Adrenal gland (tissue), 12 donors: ENCODE data around the gene HAT1. TPM values are rescaled to one million over a fixed set of nuclear protein-coding genes. Genes with fewer than 3 reads are reported as not detected.

ENCODE experiments used
- DNase-seq, 7 donors: peaks; one replicate each; pipeline ENCODE4 v3.0.0-alpha.2; 2019 to 2020
- H3K27ac ChIP-seq, 5 donors: fragments of 200-600 bp; sonication (generic) in 4 of 5; 1 replicate in 3 of 5; 2 replicates in 2 of 5; pipeline versions ENCODE4 v1.5.1 to v1.8.0; 2016 to 2020; ENCODE audit warnings: mild to moderate bottlenecking in 1 of 5
- H3K27me3 ChIP-seq: fragments of 200-600 bp; 2 replicates; pipeline ENCODE4 v1.8.0; 2021
- H3K36me3 ChIP-seq, 2 donors: fragments of 200-600 bp; replicated peaks in 1 of 2; 1 replicate in 1 of 2; 2 replicates in 1 of 2; pipeline versions ENCODE4 v1.5.1 to v1.8.0; 2018 to 2022
- H3K4me1 ChIP-seq, 2 donors: fragments of 200-600 bp; replicated peaks in 1 of 2; 1 replicate in 1 of 2; 2 replicates in 1 of 2; pipeline versions ENCODE4 v1.5.1 to v1.8.0; 2018 to 2021
- H3K4me3 ChIP-seq, 4 donors: fragments of 200-600 bp; sonication (generic) in 3 of 4; one replicate each; pipeline ENCODE4 v1.5.1; 2016 to 2018
- H3K9me3 ChIP-seq, 3 donors: fragments of 200-600 bp; sonication (generic) in 1 of 3; replicated peaks in 1 of 3; 1 replicate in 2 of 3; 2 replicates in 1 of 3; pipeline versions ENCODE4 v1.5.1 to v1.8.0; 2016 to 2021
- CTCF ChIP-seq, 6 experiments: fragments of 450-650 bp in 4 of 6; fragments of 200-600 bp in 2 of 6; sonication (generic) in 1 of 6; IDR thresholded peaks; 1 replicate in 5 of 6; 2 replicates in 1 of 6; pipeline versions ENCODE4 v1.5.1 to v1.8.0; 2016 to 2021; ENCODE audit warnings: antibody characterized with exemption in 6 of 6, mild to moderate bottlenecking in 2 of 6, moderate library complexity in 1 of 6
- POLR2A ChIP-seq, 2 donors: fragments of 450-650 bp; IDR thresholded peaks; one replicate each; pipeline ENCODE4 v1.6.1; 2017; ENCODE audit warnings: antibody characterized with exemption in 2 of 2, mild to moderate bottlenecking in 2 of 2, moderate library complexity in 1 of 2
- WGBS, 4 donors: extraction: QIAGEN DNeasy Blood & Tissue Kit in 2 of 4; methylation state at CpG; one replicate each; pipeline versions ENCODE4 v1.1.5 to v1.1.7; 2013 to 2017; 5-methylcytosine and 5-hydroxymethylcytosine counted together
- intact Hi-C, 2 donors: fragments of 100-400 bp; cut with DNase I; formaldehyde crosslinking; loops; one replicate each; pipeline versions ENCODE4 v1.14.1 to v1.15.0; 2022 to 2023
- polyA plus RNA-seq, 3 donors: library from polyadenylated mRNA; stranded (reverse); fragments of 200-250 nt in 2 of 3; fragments of 350-450 nt in 1 of 3; fragmentation: Illumina TruSeq in 1 of 3; extraction: RNeasy Lipid Tissue Mini Kit (QIAGEN cat#74804) in 1 of 3; gene quantifications; one replicate each; pipeline ENCODE4 v1.2.3, GENCODE V29; 2013 to 2014
- total RNA-seq, 9 donors: library from RNA; depleted of rRNA in 4 of 9; stranded (reverse); fragments of >200 nt in 4 of 9; fragments of 120-200 nt in 1 of 9; fragmentation: NEBNext Ultra II Directional in 1 of 9; extraction: Animal tissue kit (Norgen Biotek cat#: 25700) in 1 of 9; gene quantifications; one replicate each; pipeline versions ENCODE4 v1.1.0 to v1.2.4, GENCODE V29; 2013 to 2023
- donor health status: healthy with polysubstance abuse.
- donor health status: Bipolar disorder and iron deficiency.
- donor health status: DM: yes; HTN: yes; CAD: no.
- donor health status: DM: no; HTN: no; CAD: no.
- donor health status: DM: no; HTN: no; CAD: no.
- donor health status: DM: yes; HTN: yes; CAD: no.

HAT1 gene
- total and polyA plus RNA-seq, 12 donors: 9.3 to 103 (median 35.2) TPM

GRCh38 chr2:171913517-171913916 lies 8.7 kb upstream of the HAT1 start:
- intact Hi-C loops: no loop called here
- H3K9me3 ChIP-seq: no peaks in the 10 kb centered on the region
- H3K4me3 ChIP-seq: no peak overlapping the region
- no peaks in the 10 kb centered on the region for H3K27me3 ChIP-seq
- H3K4me1 ChIP-seq: no peaks in the 10 kb centered on the region
- TF ChIP-seq POLR2A (IDR thresholded peaks at IDR 0.05): no peak
- no peak for TF ChIP-seq CTCF (IDR thresholded peaks at IDR 0.05)
- 70 to 79% (median 75%) methylated on average over 3 of the region's 3 CpGs for WGBS, 4 donors
- no peak overlapping the region for H3K27ac ChIP-seq
- H3K36me3 ChIP-seq: no peaks in the 10 kb centered on the region
- no peak for DNase-seq

- DNase-seq: no peak
- Histone ChIP-seq H3K9me3 (no peaks in the 10 kb centered on the region), H3K4me1 (peaks cover 9 to 17% of the 10 kb centered on the region in 2 donors), H3K27me3 (no peaks in the 10 kb centered on the region), H3K27ac (no peak overlapping the region), H3K36me3 (no peaks in the 10 kb centered on the region), H3K4me3 (no peak overlapping the region)
- 69 to 86% (median 78%) methylated on average over 2 of the region's 2 CpGs for WGBS, 4 donors
- intact Hi-C loops: no loop called here
- TF ChIP-seq CTCF (IDR thresholded peaks at IDR 0.05) (no peak), POLR2A (IDR thresholded peaks at IDR 0.05) (no peak)
Measured at GRCh38 chr2:171919453-171919852, 2.8 kb upstream of the HAT1 start.

GRCh38 chr2:171921970-171922229 lies 361 bp upstream of the HAT1 start:
- Histone ChIP-seq H3K27me3 (no peaks in the 10 kb centered on the region), H3K36me3 (peaks cover 0 to 6% of the 10 kb centered on the region in 2 donors), H3K9me3 (no peaks in the 10 kb centered on the region), H3K4me1 (peaks cover 9 to 19% of the 10 kb centered on the region in 2 donors), H3K27ac (peak overlapping the region in 4 of 5 donors; percentile 35 to 96 (median 91)), H3K4me3 (peak overlapping the region in 2 of 4 donors; percentile 69 to 71)
- WGBS, 4 donors: 9 to 25% (median 15%) methylated on average over 3 to 5 of the region's 5 CpGs
- DNase-seq: no peak
- intact Hi-C loops: no loop called here
- TF ChIP-seq POLR2A (IDR thresholded peaks at IDR 0.05): no peak
- TF ChIP-seq CTCF (IDR thresholded peaks at IDR 0.05): no peak

- peak in 5 of 7 donors; percentile 11 to 54 (median 20) for DNase-seq
- Histone ChIP-seq H3K9me3 (no peaks in the 10 kb centered on the region), H3K4me1 (peaks cover 9 to 19% of the 10 kb centered on the region in 2 donors), H3K27ac (peak overlapping the region; percentile 86 to 96 (median 92)), H3K27me3 (no peaks in the 10 kb centered on the region), H3K36me3 (peaks cover 0 to 6% of the 10 kb centered on the region in 2 donors), H3K4me3 (peak overlapping the region in 2 of 4 donors; percentile 69 to 71)
- intact Hi-C loops: no loop called here
- TF ChIP-seq CTCF (IDR thresholded peaks at IDR 0.05): no peak
- TF ChIP-seq POLR2A (IDR thresholded peaks at IDR 0.05): no peak
- WGBS, 4 donors: 27 to 30% (median 28%) methylated on average over 13 of the region's 13 CpGs
Measured at GRCh38 chr2:171923206-171923605, 945 bp downstream of the HAT1 start.
